PC-9 (cell line): ENCODE results near the gene LRFN4. TPM values are rescaled to one million over a fixed set of nuclear protein-coding genes. Genes with fewer than 3 reads are reported as not detected.

Source experiments
- BruUV-seq: library from RNA; stranded (reverse); fragments of 400-500 nt; replicated peaks from 2 replicates; lab custom pipeline; 2021; lab: Mats Ljungman, UMichigan
- CTCF ChIA-PET: fragments of 300-600 bp; sonication (Branson Sonifier 250); formaldehyde crosslinking; loops from one replicate; lab custom pipeline; 2022; ENCODE audit warnings: antibody characterized with exemption; lab: Charles Lee
- POLR2A ChIA-PET: fragments of 300-600 bp; sonication (Branson Sonifier 250); formaldehyde crosslinking; loops from one replicate; lab custom pipeline; 2022; ENCODE audit warnings: antibody characterized with exemption; ENCODE audit not compliant: unreplicated experiment; lab: Charles Lee
- DNase-seq, 2 experiments: peaks; one replicate each; pipeline versions ENCODE4 v3.0.0 to v3.0.0-alpha.2; 2015 to 2022; ENCODE audit warnings: mixed read lengths in 1 of 2
- H2AFZ ChIP-seq: fragments of 200-600 bp; sonication (generic); 2 replicates; pipeline ENCODE4 v1.8.1; 2017; ENCODE audit warnings: antibody characterized with exemption
- H3F3A ChIP-seq: fragments of 200-600 bp; sonication (generic); 2 replicates; pipeline ENCODE4 v1.8.1; 2017; ENCODE audit warnings: antibody characterized with exemption, mild to moderate bottlenecking, low read depth; ENCODE audit not compliant: insufficient read depth
- H3K27ac ChIP-seq: fragments of 200-600 bp; sonication (generic); 2 replicates; pipeline ENCODE4 v1.6.1; 2016; ENCODE audit warnings: mixed run types
- H3K27me3 ChIP-seq: fragments of 200-600 bp; sonication (generic); 2 replicates; pipeline ENCODE4 v1.6.1; 2016; ENCODE audit warnings: low read depth, mixed run types; ENCODE audit not compliant: insufficient read depth
- H3K36me3 ChIP-seq: fragments of 200-600 bp; sonication (generic); 2 replicates; pipeline ENCODE4 v1.6.1; 2016; ENCODE audit warnings: low read depth, mixed run types
- H3K4me1 ChIP-seq: fragments of 200-600 bp; sonication (generic); replicated peaks from 2 replicates; pipeline ENCODE4 v1.6.1; 2016; ENCODE audit warnings: mixed run types; ENCODE audit not compliant: insufficient read depth
- H3K4me2 ChIP-seq: fragments of 200-600 bp; sonication (generic); 2 replicates; pipeline ENCODE4 v1.6.1; 2017; ENCODE audit warnings: mixed run types
- H3K4me3 ChIP-seq: fragments of 200-600 bp; sonication (generic); 2 replicates; pipeline ENCODE4 v1.6.1; 2016; ENCODE audit warnings: mixed run types
- H3K79me2 ChIP-seq: fragments of 200-600 bp; sonication (generic); 2 replicates; pipeline ENCODE4 v1.6.1; 2017; ENCODE audit warnings: low read depth, mixed run types
- H3K9me2 ChIP-seq: fragments of 200-600 bp; sonication (generic); 2 replicates; pipeline ENCODE4 v1.8.1; 2017; ENCODE audit warnings: mild to moderate bottlenecking; ENCODE audit not compliant: insufficient read depth
- H3K9me3 ChIP-seq: fragments of 200-600 bp; sonication (generic); 2 replicates; pipeline ENCODE4 v1.8.1; 2016; ENCODE audit warnings: low read depth; ENCODE audit not compliant: insufficient read depth
- H4K20me1 ChIP-seq: fragments of 200-600 bp; sonication (generic); 2 replicates; pipeline ENCODE4 v1.8.1; 2017; ENCODE audit not compliant: insufficient read depth
- CTCF ChIP-seq: fragments of 200-600 bp; sonication (generic); conservative IDR thresholded peaks from 2 replicates; pipeline ENCODE4 v1.6.1; 2017; ENCODE audit warnings: mixed run types, antibody characterized with exemption, mild to moderate bottlenecking, moderate library complexity
- EZH2 ChIP-seq: fragments of 200-600 bp; sonication (generic); IDR thresholded peaks from 2 replicates; pipeline ENCODE4 v1.8.0; 2017; ENCODE audit warnings: antibody characterized with exemption, low read depth
- intact Hi-C: fragments of 100-400 bp; cut with micrococcal nuclease; formaldehyde crosslinking; loops from one replicate; pipeline ENCODE4 v1.10.0; 2022; ENCODE audit not compliant: unreplicated experiment
- total RNA-seq: library from RNA; stranded (reverse); gene quantifications from 2 replicates; pipeline ENCODE4 v1.2.3, GENCODE V29; 2021

The LRFN4 gene
- total RNA-seq, 1 experiment from 2014 or later: 13.8 TPM

- ChIA-PET CTCF (interaction anchor here (0.7 kb wide), 1 partner anchor 289 kb away, joined by 9 read pairs; no protein-coding TSS in a partner anchor), POLR2A (no interaction called here)
- Histone ChIP-seq H3K27ac (no peak overlapping the region), H3K36me3 (peaks cover 18% of the 10 kb centered on the region; the same call in 1 of the 2 replicates), H2AFZ (no peak overlapping the region), H3K4me1 (peaks cover 29% of the 10 kb centered on the region), H4K20me1 (peaks cover 9% of the 10 kb centered on the region; the same call in 1 of the 2 replicates), H3K4me2 (no peak overlapping the region), H3K9me2 (no peaks in the 10 kb centered on the region), H3K4me3 (no peak overlapping the region), H3K27me3 (no peaks in the 10 kb centered on the region), H3K79me2 (peaks cover 51% of the 10 kb centered on the region), H3K9me3 (no peaks in the 10 kb centered on the region), H3F3A (peaks cover 37% of the 10 kb centered on the region)
- no TSS peak for BruUV-seq
- intact Hi-C loops: loop anchor here (5.0 to 10.0 kb wide), 3 partner anchors 137 to 534 kb away; partner anchors contain the start of genes C11orf86, CLCF1 and RHOD
- no peak for DNase-seq
- no peak for TF ChIP-seq CTCF
- no peak for TF ChIP-seq EZH2
Measured at GRCh38 chr11:66840317-66841091, 16.4 kb upstream of the LRFN4 start.

GRCh38 chr11:66841861-66842260 lies 15.0 kb upstream of the LRFN4 start:
- Histone ChIP-seq H4K20me1 (peaks cover 9% of the 10 kb centered on the region; the same call in 1 of the 2 replicates), H3K4me3 (peak overlapping the region; percentile 94), H3K4me1 (peaks cover 39% of the 10 kb centered on the region), H3K9me3 (no peaks in the 10 kb centered on the region), H3K9me2 (no peaks in the 10 kb centered on the region), H3F3A (peaks cover 43% of the 10 kb centered on the region), H3K27me3 (no peaks in the 10 kb centered on the region), H3K36me3 (peaks cover 19% of the 10 kb centered on the region; the same call in 1 of the 2 replicates), H2AFZ (no peak overlapping the region), H3K4me2 (peak overlapping the region; percentile 100), H3K27ac (no peak overlapping the region), H3K79me2 (peaks cover 61% of the 10 kb centered on the region)
- intact Hi-C loops: loop anchor here (5.0 to 10.0 kb wide), 3 partner anchors 135 to 533 kb away; partner anchors contain the start of genes C11orf86, CLCF1 and RHOD
- TF ChIP-seq CTCF: no peak
- TF ChIP-seq EZH2: no peak
- CTCF ChIA-PET: interaction anchor here (0.6 to 0.9 kb wide), 2 partner anchors 32 to 169 kb away, joined by 3 to 4 read pairs; no protein-coding TSS in a partner anchor
- DNase-seq: no peak
- POLR2A ChIA-PET: interaction anchor here (0.6 to 1.0 kb wide), 4 partner anchors 39 to 977 kb away, joined by 3 to 5 read pairs (median 4); no protein-coding TSS in a partner anchor
- TSS peak; percentile 77 for BruUV-seq

DNA sequence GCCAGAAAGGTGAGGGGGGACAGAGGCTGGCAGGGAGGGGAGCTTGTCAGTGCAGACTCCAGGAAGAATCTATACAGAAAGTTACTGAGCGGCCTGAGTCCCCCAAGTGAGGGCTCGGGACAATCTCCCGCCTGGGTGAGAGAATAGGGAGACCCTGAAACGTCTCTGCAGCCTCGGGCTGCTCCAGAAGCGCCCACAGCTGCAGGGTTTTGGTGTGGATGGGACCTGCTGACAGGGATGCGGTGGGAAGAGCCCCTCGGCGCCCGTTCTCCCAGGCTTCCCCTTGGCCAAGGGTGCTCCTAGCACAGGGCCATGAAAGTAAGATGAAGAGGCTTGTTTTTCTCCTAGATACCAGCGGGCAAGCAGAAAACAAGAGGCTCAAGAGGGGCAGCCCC lies 14.4 kb upstream of the LRFN4 start:
- CTCF ChIA-PET: interaction anchor here (0.5 to 0.6 kb wide), 2 partner anchors 33 to 460 kb away, joined by 3 to 4 read pairs; no protein-coding TSS in a partner anchor
- peaks cover 46% of the 10 kb centered on the region for H3K4me1 ChIP-seq

More for the DNA sequence above, 14.4 kb upstream of the LRFN4 start:
- Histone ChIP-seq H3K27me3 (no peaks in the 10 kb centered on the region), H4K20me1 (peaks cover 9% of the 10 kb centered on the region; the same call in 1 of the 2 replicates), H3K36me3 (peaks cover 19% of the 10 kb centered on the region; the same call in 1 of the 2 replicates), H3K79me2 (peaks cover 61% of the 10 kb centered on the region), H2AFZ (peak overlapping the region; percentile 94), H3K4me2 (peak overlapping the region; percentile 100), H3K4me3 (peak overlapping the region; percentile 94), H3K9me2 (no peaks in the 10 kb centered on the region), H3F3A (peaks cover 48% of the 10 kb centered on the region), H3K27ac (peak overlapping the region; percentile 67; the same call in 1 of the 2 replicates), H3K9me3 (no peaks in the 10 kb centered on the region)
- no peak for TF ChIP-seq CTCF
- intact Hi-C loops: loop anchor here (5.0 to 10.0 kb wide), 3 partner anchors 135 to 532 kb away; partner anchors contain the start of genes C11orf86, CLCF1 and RHOD
- no peak for DNase-seq
- POLR2A ChIA-PET: interaction anchor here (0.6 to 1.0 kb wide), 5 partner anchors 38 to 180 kb away, joined by 3 to 5 read pairs (median 4); partner anchors contain the start of gene SYT12
- no TSS peak for BruUV-seq
